ENCODE results near the gene CBLN4. TPM values are rescaled to one million over a fixed set of nuclear protein-coding genes. Genes with fewer than 3 reads are reported as not detected.

Gene CBLN4
- total and polyA plus RNA-seq, 12 donors, result not detected

- no peaks in the 10 kb centered on the region for H3K9me3 ChIP-seq
- TF ChIP-seq CTCF (IDR thresholded peaks at IDR 0.05), result no peak
- intact Hi-C loops (cut with DNase I), result no loop called here
- no peak overlapping the region for H3K27ac ChIP-seq
- DNase-seq (no peak), ATAC-seq (no peak)
- no peak overlapping the region for H3K4me3 ChIP-seq
- WGBS, 2 donors, result 61 to 65% methylated on average over 5 of the region's 5 CpGs
- peaks cover 0 to 11% (median 0%) of the 10 kb centered on the region in 9 donors for H3K4me1 ChIP-seq
- no peaks in the 10 kb centered on the region for H3K36me3 ChIP-seq
- H3K27me3 ChIP-seq, result peaks cover 17 to 65% (median 53%) of the 10 kb centered on the region in 7 donors
Measured at GRCh38 chr20:56001106-56001785, 4.1 kb downstream of the CBLN4 start.

GRCh38 chr20:55978550-55978949 lies 26.8 kb downstream of the CBLN4 start:
- Histone ChIP-seq H3K27me3 (peaks cover 0 to 4% (median 0%) of the 10 kb centered on the region in 7 donors), H3K4me3 (no peak overlapping the region), H3K36me3 (no peaks in the 10 kb centered on the region), H3K4me1 (peaks cover 0 to 3% (median 0%) of the 10 kb centered on the region in 9 donors), H3K9me3 (peaks cover 0 to 18% (median 0%) of the 10 kb centered on the region in 11 donors), H3K27ac (no peak overlapping the region)
- no peak for TF ChIP-seq CTCF (IDR thresholded peaks at IDR 0.05)
- intact Hi-C loops (cut with DNase I), result loop anchor here in 1 of 10 donors (10.0 kb wide), 1 partner anchor 54 kb away; no protein-coding TSS in a partner anchor
- ATAC-seq (no peak), DNase-seq (no peak)
- WGBS, 2 donors, result 56 to 61% methylated on average over 2 of the region's 2 CpGs

GRCh38 chr20:55977690-55978459 lies 27.4 kb downstream of the CBLN4 start:
- intact Hi-C loops (cut with DNase I), result loop anchor here in 1 of 10 donors (10.0 kb wide), 1 partner anchor 53 kb away; no protein-coding TSS in a partner anchor
- WGBS, 2 donors, result 33 to 42% methylated on average over 6 of the region's 6 CpGs
- no peak for TF ChIP-seq CTCF (IDR thresholded peaks at IDR 0.05)
- Histone ChIP-seq H3K36me3 (no peaks in the 10 kb centered on the region), H3K4me3 (no peak overlapping the region), H3K27ac (no peak overlapping the region), H3K4me1 (peaks cover 0 to 3% (median 0%) of the 10 kb centered on the region in 9 donors), H3K27me3 (peaks cover 0 to 4% (median 0%) of the 10 kb centered on the region in 7 donors), H3K9me3 (peaks cover 0 to 16% (median 0%) of the 10 kb centered on the region in 11 donors)
- ATAC-seq (no peak), DNase-seq (no peak)

- Histone ChIP-seq H3K4me3 (no peak overlapping the region), H3K27ac (no peak overlapping the region), H3K4me1 (peaks cover 0 to 3% (median 0%) of the 10 kb centered on the region in 9 donors), H3K36me3 (no peaks in the 10 kb centered on the region), H3K27me3 (peaks cover 0 to 4% (median 0%) of the 10 kb centered on the region in 7 donors), H3K9me3 (no peaks in the 10 kb centered on the region)
- TF ChIP-seq CTCF (IDR thresholded peaks at IDR 0.05), result no peak
- ATAC-seq (no peak), DNase-seq (no peak)
- intact Hi-C loops (cut with DNase I), result loop anchor here in 1 of 10 donors (10.0 kb wide), 1 partner anchor 50 kb away; no protein-coding TSS in a partner anchor
- 65 to 67% methylated on average over 2 of the region's 2 CpGs for WGBS, 2 donors
Measured at GRCh38 chr20:55974491-55975202, 30.7 kb downstream of the CBLN4 start.
